Prostate gland (tissue), 2 donors: Measurements from ENCODE around the gene PABPN1L.

ENCODE experiments used
- POLR2A ChIP-seq: fragments of 450-650 bp; IDR thresholded peaks from one replicate; pipeline ENCODE4 v1.6.1; 2016; ENCODE audit warnings: antibody characterized with exemption, mild to moderate bottlenecking
- TF ChIP-seq, protein P1 (sequence below), 4 experiments: fragments of 200-600 bp in 2 of 4; fragments of 450-650 bp in 2 of 4; sonication (generic) in 2 of 4; IDR thresholded peaks; 1 replicate in 3 of 4; 2 replicates in 1 of 4; pipeline ENCODE4 v1.5.1; 2016 to 2019; ENCODE audit warnings: antibody characterized with exemption in 4 of 4, mild to moderate bottlenecking in 2 of 4, moderate library complexity in 2 of 4

DNA sequence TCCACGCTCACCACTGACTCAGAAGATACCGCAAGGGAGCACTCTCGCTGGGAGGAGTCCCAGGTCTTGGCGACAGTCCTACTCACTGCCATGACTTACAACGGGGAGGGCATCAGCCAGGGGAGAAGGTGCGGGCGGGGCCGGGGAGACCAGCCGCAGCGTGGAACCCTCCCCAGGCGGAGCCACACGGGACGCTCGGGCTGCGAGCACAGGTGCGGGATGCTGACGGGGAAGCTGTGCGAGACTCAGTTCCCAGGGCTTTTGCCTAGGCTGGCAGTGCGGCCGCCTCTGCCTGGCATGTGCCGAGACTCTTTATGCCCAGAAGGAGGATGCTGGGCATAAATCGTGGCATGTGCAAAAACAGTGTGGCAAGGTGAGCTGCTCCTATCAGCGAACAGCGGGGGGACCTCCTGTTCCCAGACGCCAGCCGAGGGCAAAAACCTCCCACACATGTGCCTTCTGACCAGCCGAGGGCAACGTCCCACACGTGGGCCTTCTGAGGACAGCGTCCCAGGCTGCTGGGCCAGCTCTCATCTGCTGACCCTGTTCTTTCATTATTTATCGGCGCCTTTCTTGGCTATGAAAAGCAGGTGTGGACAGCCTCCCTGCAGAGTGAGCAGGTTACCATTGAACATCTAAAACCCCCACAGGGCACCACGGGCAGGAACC, 15.8 kb downstream of the PABPN1L start:
- no peak for TF ChIP-seq POLR2A
- TF ChIP-seq, protein P1, sequence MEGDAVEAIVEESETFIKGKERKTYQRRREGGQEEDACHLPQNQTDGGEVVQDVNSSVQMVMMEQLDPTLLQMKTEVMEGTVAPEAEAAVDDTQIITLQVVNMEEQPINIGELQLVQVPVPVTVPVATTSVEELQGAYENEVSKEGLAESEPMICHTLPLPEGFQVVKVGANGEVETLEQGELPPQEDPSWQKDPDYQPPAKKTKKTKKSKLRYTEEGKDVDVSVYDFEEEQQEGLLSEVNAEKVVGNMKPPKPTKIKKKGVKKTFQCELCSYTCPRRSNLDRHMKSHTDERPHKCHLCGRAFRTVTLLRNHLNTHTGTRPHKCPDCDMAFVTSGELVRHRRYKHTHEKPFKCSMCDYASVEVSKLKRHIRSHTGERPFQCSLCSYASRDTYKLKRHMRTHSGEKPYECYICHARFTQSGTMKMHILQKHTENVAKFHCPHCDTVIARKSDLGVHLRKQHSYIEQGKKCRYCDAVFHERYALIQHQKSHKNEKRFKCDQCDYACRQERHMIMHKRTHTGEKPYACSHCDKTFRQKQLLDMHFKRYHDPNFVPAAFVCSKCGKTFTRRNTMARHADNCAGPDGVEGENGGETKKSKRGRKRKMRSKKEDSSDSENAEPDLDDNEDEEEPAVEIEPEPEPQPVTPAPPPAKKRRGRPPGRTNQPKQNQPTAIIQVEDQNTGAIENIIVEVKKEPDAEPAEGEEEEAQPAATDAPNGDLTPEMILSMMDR (IDR thresholded peaks at IDR 0.05), result no peak
